PFSK-1 (cell line): ENCODE measurements around the gene PHYHIPL.

ENCODE experiments used
- FOXP2 ChIP-seq: optimal IDR thresholded peaks from 2 replicates; pipeline ENCODE3; 2011; ENCODE audit warnings: borderline replicate concordance, control low read depth, inconsistent platforms; ENCODE audit not compliant: insufficient read depth; ENCODE audit errors: extremely low read length, extremely low read depth
- POLR2AphosphoS5 ChIP-seq: IDR thresholded peaks from 2 replicates; pipeline ENCODE4 v1.6.1; 2012; ENCODE audit warnings: low read depth, mild to moderate bottlenecking, control low read depth, low read length, moderate library complexity
- SIN3A ChIP-seq: IDR thresholded peaks from 2 replicates; pipeline ENCODE4 v1.6.1; 2012; ENCODE audit warnings: mild to moderate bottlenecking, low read length, moderate library complexity, borderline replicate concordance; ENCODE audit not compliant: insufficient read depth
- TAF1 ChIP-seq: IDR thresholded peaks from 2 replicates; pipeline ENCODE4 v1.6.1; 2012; ENCODE audit warnings: low read length, control low read depth, borderline replicate concordance; ENCODE audit not compliant: insufficient read depth
- TF ChIP-seq, protein P1 (sequence below), 2 experiments: IDR thresholded peaks; 2 replicates each; pipeline versions ENCODE4 v1.6.1 to v1.8.0; 2011 to 2012; ENCODE audit warnings: low read depth in 2 of 2, low read length in 2 of 2, control low read depth in 1 of 2, inconsistent platforms in 1 of 2, mild to moderate bottlenecking in 1 of 2, moderate library complexity in 1 of 2; ENCODE audit not compliant: insufficient read depth in 1 of 2

DNA sequence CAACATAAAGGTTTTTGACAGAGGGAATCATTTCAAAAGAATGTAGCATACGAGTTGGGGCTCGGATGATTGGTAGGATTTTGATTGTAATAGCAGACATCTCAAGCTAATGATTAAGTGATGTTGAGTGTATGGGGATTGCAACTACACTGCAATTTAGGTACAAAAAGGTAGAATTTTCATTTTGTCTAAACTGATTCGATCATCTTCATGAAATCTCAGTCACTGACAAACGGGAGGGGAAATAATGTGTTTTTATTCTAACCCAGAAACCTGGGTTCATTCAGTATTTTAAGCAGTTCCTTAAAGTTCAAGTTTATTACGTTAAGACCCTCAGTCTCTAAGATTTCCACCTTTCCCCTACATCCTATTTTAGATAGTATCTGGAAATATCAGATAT, 3.9 kb upstream of the PHYHIPL start:
- TF ChIP-seq, protein P1, sequence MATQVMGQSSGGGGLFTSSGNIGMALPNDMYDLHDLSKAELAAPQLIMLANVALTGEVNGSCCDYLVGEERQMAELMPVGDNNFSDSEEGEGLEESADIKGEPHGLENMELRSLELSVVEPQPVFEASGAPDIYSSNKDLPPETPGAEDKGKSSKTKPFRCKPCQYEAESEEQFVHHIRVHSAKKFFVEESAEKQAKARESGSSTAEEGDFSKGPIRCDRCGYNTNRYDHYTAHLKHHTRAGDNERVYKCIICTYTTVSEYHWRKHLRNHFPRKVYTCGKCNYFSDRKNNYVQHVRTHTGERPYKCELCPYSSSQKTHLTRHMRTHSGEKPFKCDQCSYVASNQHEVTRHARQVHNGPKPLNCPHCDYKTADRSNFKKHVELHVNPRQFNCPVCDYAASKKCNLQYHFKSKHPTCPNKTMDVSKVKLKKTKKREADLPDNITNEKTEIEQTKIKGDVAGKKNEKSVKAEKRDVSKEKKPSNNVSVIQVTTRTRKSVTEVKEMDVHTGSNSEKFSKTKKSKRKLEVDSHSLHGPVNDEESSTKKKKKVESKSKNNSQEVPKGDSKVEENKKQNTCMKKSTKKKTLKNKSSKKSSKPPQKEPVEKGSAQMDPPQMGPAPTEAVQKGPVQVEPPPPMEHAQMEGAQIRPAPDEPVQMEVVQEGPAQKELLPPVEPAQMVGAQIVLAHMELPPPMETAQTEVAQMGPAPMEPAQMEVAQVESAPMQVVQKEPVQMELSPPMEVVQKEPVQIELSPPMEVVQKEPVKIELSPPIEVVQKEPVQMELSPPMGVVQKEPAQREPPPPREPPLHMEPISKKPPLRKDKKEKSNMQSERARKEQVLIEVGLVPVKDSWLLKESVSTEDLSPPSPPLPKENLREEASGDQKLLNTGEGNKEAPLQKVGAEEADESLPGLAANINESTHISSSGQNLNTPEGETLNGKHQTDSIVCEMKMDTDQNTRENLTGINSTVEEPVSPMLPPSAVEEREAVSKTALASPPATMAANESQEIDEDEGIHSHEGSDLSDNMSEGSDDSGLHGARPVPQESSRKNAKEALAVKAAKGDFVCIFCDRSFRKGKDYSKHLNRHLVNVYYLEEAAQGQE (IDR thresholded peaks at IDR 0.05; ENCODE audit: insufficient read depth in 1 of 2, low read depth in 2 of 2, low read length in 2 of 2), result no peak
- TF ChIP-seq SIN3A, result no peak
- no peak for TF ChIP-seq POLR2AphosphoS5
- TF ChIP-seq TAF1, result no peak
- no peak for TF ChIP-seq FOXP2
